Nephron (organoid): Measurements from ENCODE around the gene SESTD1.

ENCODE experiments used
- H3K27ac Mint-ChIP-seq, 3 experiments: 2 replicates each; pipeline ENCODE4 v1.8.0; 2020; ENCODE audit warnings: mixed read lengths in 3 of 3, mild to moderate bottlenecking in 2 of 3, moderate library complexity in 1 of 3
- H3K27me3 Mint-ChIP-seq: 2 replicates; pipeline ENCODE4 v1.8.0; 2021; ENCODE audit warnings: low read depth, mild to moderate bottlenecking, moderate library complexity, mixed read lengths
- H3K36me3 Mint-ChIP-seq: 2 replicates; pipeline ENCODE4 v1.8.0; 2020; ENCODE audit warnings: low read depth, mixed read lengths
- H3K4me1 Mint-ChIP-seq: 2 replicates; pipeline ENCODE4 v1.8.0; 2020; ENCODE audit warnings: mixed read lengths
- H3K4me3 Mint-ChIP-seq, 3 experiments: 2 replicates each; pipeline ENCODE4 v1.8.0; 2020; ENCODE audit warnings: mild to moderate bottlenecking in 3 of 3, mixed read lengths in 3 of 3, moderate library complexity in 2 of 3
- H3K9me3 Mint-ChIP-seq: 2 replicates; pipeline ENCODE4 v1.8.0; 2020; ENCODE audit warnings: mixed read lengths
- CTCF ChIP-seq, 3 experiments: fragments of 200-600 bp; sonication (generic); IDR thresholded peaks; one replicate each; pipeline ENCODE4 v1.5.0; 2021; ENCODE audit warnings: antibody characterized with exemption in 3 of 3; ENCODE audit not compliant: unreplicated experiment in 3 of 3

SESTD1 gene

DNA sequence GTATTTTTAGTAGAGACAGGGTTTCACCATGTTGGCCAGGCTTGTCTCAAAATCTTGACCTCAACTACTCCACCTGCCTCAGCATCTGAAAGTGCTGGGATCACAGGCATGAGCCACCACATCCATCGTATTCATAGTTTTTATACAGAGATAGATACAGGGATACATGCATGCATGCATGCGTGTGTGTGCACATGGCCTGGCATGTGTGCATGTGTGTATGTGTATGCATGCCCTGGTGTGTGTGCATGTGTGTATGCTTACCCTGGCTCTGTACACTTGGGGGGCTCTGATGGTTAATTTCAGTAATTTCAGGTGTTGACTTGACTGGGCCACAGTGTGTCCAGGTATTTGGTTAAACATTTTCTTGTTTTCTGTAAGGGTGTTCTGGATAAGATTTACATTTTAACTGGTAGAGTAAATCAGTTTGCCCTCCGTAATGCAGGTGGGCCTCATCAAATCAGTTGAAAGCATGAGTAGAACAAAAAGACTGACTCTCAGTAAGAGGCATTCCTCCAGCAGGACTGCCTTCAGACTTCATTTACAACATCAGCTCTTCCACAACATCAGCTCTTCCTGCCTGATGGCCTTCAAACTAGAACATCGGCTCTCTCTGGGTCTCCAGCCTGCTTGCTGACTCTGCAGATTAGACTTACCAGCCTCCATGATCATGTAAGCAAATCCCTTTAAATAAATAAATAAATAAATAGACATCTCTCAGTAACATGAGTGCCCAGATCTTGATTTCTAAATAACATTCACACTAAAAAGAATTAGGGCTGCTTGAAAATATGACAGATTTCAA lies 30.8 kb downstream of the SESTD1 start:
- no peak overlapping the region for H3K4me3 Mint-ChIP-seq
- H3K27me3 Mint-ChIP-seq, result no peaks in the 10 kb centered on the region
- TF ChIP-seq CTCF (IDR thresholded peaks at IDR 0.05; ENCODE audit: unreplicated experiment in 3 of 3), result no peak
- H3K27ac Mint-ChIP-seq, result no peak overlapping the region
- no peaks in the 10 kb centered on the region for H3K9me3 Mint-ChIP-seq
- peaks cover 23% of the 10 kb centered on the region for H3K4me1 Mint-ChIP-seq
- peaks cover 13% of the 10 kb centered on the region for H3K36me3 Mint-ChIP-seq

- TF ChIP-seq CTCF (IDR thresholded peaks at IDR 0.05; ENCODE audit: unreplicated experiment in 3 of 3), result no peak
- Mint-ChIP-seq H3K27ac (no peak overlapping the region), H3K4me3 (no peak overlapping the region), H3K27me3 (no peaks in the 10 kb centered on the region), H3K4me1 (peaks cover 16% of the 10 kb centered on the region), H3K9me3 (no peaks in the 10 kb centered on the region), H3K36me3 (peaks cover 16% of the 10 kb centered on the region)
Measured at GRCh38 chr2:179233083-179233490, 31.5 kb downstream of the SESTD1 start.

DNA sequence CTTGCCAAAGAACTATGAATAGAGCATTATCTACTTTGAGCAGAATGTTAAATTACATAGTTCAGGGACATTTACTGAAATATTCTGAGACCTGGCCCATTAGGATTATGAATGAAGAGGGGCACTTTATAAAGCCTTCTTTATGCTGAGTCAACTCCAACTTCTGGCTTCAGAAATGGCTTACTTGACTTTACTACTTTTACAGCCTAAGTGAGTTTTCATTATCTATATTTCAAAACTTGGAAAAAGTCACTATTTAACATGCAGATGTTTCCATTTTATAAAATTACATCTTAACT lies 37.7 kb downstream of the SESTD1 start:
- no peak for TF ChIP-seq CTCF (IDR thresholded peaks at IDR 0.05; ENCODE audit: unreplicated experiment in 3 of 3)
- Mint-ChIP-seq H3K4me3 (no peak overlapping the region), H3K4me1 (peaks cover 6% of the 10 kb centered on the region), H3K36me3 (peaks cover 5% of the 10 kb centered on the region), H3K9me3 (no peaks in the 10 kb centered on the region), H3K27me3 (no peaks in the 10 kb centered on the region), H3K27ac (no peak overlapping the region)

DNA sequence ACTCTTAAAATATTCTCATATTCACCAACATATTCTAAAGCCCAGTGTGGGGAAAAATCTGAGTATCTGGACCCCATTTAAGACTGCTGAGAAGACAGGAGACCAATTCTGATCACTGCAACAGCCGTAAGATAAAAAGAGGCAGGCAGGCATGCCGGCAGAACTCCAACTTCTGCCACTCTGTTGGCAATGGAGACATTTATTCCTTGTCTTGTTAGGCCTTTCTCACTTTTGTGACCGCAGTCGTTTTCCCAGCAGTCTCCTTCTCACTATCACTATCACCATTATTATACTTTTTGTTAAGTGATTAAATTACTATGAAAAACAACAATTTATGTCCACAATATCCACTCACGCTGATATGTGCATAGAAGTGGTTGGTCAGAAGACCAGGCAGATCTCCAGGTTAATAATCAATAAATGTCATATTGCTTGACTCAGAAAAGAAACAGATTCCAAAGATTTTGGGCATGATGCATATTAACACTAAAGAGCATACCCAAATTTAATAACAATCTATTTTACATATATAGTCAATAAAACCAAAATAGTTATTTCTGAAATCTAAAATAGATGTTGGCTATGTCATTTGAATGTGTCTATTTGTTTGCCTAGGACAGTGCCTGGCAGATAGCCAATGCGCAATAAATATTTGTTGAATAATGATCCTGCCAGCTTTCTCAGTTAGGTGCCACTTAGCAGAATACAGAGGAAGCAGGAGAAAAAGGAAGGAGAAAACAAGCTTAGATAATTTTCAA lies 38.2 kb downstream of the SESTD1 start:
- Mint-ChIP-seq H3K9me3 (no peaks in the 10 kb centered on the region), H3K27me3 (no peaks in the 10 kb centered on the region), H3K36me3 (peaks cover 5% of the 10 kb centered on the region), H3K4me1 (peaks cover 6% of the 10 kb centered on the region), H3K4me3 (no peak overlapping the region), H3K27ac (no peak overlapping the region)
- no peak for TF ChIP-seq CTCF (IDR thresholded peaks at IDR 0.05; ENCODE audit: unreplicated experiment in 3 of 3)

GRCh38 chr2:179224361-179224760 lies 40.3 kb downstream of the SESTD1 start:
- Mint-ChIP-seq H3K4me3 (no peak overlapping the region), H3K4me1 (peaks cover 6% of the 10 kb centered on the region), H3K36me3 (peaks cover 5% of the 10 kb centered on the region), H3K9me3 (no peaks in the 10 kb centered on the region), H3K27ac (no peak overlapping the region), H3K27me3 (no peaks in the 10 kb centered on the region)
- TF ChIP-seq CTCF (IDR thresholded peaks at IDR 0.05; ENCODE audit: unreplicated experiment in 3 of 3), result no peak
